Karpas-422 (cell line): ENCODE results near the gene SCOC. TPM values are rescaled to one million over a fixed set of nuclear protein-coding genes. Genes with fewer than 3 reads are reported as not detected.
"Not testable (repeated sequence)": the region's sequence is repeated elsewhere in the genome, so short reads cannot be mapped to it uniquely, and the experiment has no call there.

Source experiments
- DNase-seq: peaks from one replicate; pipeline ENCODE4 v3.0.0-alpha.2; 2015
- H2AFZ ChIP-seq: fragments of 200-600 bp; sonication (generic); 2 replicates; pipeline ENCODE4 v1.6.1; 2014; ENCODE audit warnings: antibody characterized with exemption, low read length, mixed read lengths
- H3K27ac ChIP-seq: fragments of 200-600 bp; sonication (generic); 2 replicates; pipeline ENCODE4 v1.5.1; 2014; ENCODE audit warnings: mild to moderate bottlenecking, low read length, moderate library complexity
- H3K27me3 ChIP-seq: fragments of 200-600 bp; sonication (generic); 2 replicates; pipeline ENCODE4 v1.6.1; 2014; ENCODE audit warnings: low read length, mixed read lengths
- H3K36me3 ChIP-seq: fragments of 200-600 bp; sonication (generic); 2 replicates; pipeline ENCODE4 v1.6.1; 2014; ENCODE audit warnings: low read length, mixed read lengths; ENCODE audit not compliant: insufficient read depth
- H3K4me1 ChIP-seq: fragments of 200-600 bp; sonication (generic); 2 replicates; pipeline ENCODE4 v1.6.1; 2014; ENCODE audit warnings: mild to moderate bottlenecking, low read length, mixed read lengths
- H3K4me2 ChIP-seq: fragments of 200-600 bp; sonication (generic); 2 replicates; pipeline ENCODE4 v1.6.1; 2014; ENCODE audit warnings: low read length, low read depth, mild to moderate bottlenecking; ENCODE audit not compliant: poor library complexity, severe bottlenecking
- H3K4me3 ChIP-seq: fragments of 200-600 bp; sonication (generic); 2 replicates; pipeline ENCODE4 v1.5.1; 2014; ENCODE audit warnings: mild to moderate bottlenecking, antibody characterized with exemption, low read length, mixed read lengths
- H3K79me2 ChIP-seq: fragments of 200-600 bp; sonication (generic); 2 replicates; pipeline ENCODE4 v1.6.1; 2014; ENCODE audit warnings: mild to moderate bottlenecking, low read length, mixed read lengths
- H3K9ac ChIP-seq: fragments of 200-600 bp; sonication (generic); 2 replicates; pipeline ENCODE4 v1.6.0; 2014; ENCODE audit warnings: low read length
- H3K9me2 ChIP-seq: fragments of 200-600 bp; sonication (generic), shearing (Covaris generic); replicated peaks from 2 replicates; pipeline ENCODE4 v1.6.0; 2014; ENCODE audit warnings: mild to moderate bottlenecking, low read length, moderate library complexity; ENCODE audit not compliant: insufficient read depth
- H3K9me3 ChIP-seq: fragments of 300-700, 200-600 bp; sonication (generic); 2 replicates; pipeline ENCODE4 v1.6.1; 2014; ENCODE audit warnings: low read length, mixed read lengths
- H4K20me1 ChIP-seq: fragments of 200-600 bp; sonication (generic); 2 replicates; pipeline ENCODE4 v1.6.1; 2014; ENCODE audit warnings: mild to moderate bottlenecking, antibody characterized with exemption, low read length, low read depth; ENCODE audit not compliant: insufficient read depth
- total RNA-seq: library from RNA; depleted of rRNA; stranded (reverse); fragments of >200 nt; shearing (Covaris generic); gene quantifications from 2 replicates; pipeline ENCODE4 v1.2.3, GENCODE V29; 2014; ENCODE audit warnings: low replicate concordance

The SCOC gene
- total RNA-seq, 1 experiment from 2014 or later: 41.8 TPM

DNA sequence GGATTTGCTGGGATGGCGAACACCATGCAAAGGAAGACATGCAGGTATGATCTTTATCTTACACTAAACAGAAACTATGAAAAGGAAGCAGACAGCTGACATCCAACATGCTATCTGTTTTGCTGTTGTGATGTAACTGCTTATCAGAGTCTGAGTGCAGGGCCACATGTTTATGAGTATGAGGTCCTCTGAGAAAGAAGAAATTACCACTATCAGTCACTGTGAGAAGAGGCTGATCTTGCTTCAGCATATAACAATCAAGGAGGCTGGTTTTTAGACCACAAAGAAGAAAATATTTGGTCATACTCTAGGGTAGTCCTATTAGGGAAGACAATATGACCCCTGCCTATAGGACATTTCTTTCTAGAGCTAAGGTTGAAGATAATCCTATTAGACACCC is 35.5 kb downstream of the SCOC start:
- no peaks in the 10 kb centered on the region for H3K9me2 ChIP-seq
- no peaks in the 10 kb centered on the region for H3K79me2 ChIP-seq
- no peak overlapping the region for H3K9ac ChIP-seq
- no peak overlapping the region for H2AFZ ChIP-seq
- no peak overlapping the region for H3K27ac ChIP-seq
- no peaks in the 10 kb centered on the region for H3K27me3 ChIP-seq
- H3K4me1 ChIP-seq: no peaks in the 10 kb centered on the region
- no peaks in the 10 kb centered on the region for H4K20me1 ChIP-seq
- H3K9me3 ChIP-seq: no peaks in the 10 kb centered on the region
- H3K4me3 ChIP-seq: no peak overlapping the region
- no peaks in the 10 kb centered on the region for H3K36me3 ChIP-seq
- no peak overlapping the region for H3K4me2 ChIP-seq
- no peak for DNase-seq

DNA sequence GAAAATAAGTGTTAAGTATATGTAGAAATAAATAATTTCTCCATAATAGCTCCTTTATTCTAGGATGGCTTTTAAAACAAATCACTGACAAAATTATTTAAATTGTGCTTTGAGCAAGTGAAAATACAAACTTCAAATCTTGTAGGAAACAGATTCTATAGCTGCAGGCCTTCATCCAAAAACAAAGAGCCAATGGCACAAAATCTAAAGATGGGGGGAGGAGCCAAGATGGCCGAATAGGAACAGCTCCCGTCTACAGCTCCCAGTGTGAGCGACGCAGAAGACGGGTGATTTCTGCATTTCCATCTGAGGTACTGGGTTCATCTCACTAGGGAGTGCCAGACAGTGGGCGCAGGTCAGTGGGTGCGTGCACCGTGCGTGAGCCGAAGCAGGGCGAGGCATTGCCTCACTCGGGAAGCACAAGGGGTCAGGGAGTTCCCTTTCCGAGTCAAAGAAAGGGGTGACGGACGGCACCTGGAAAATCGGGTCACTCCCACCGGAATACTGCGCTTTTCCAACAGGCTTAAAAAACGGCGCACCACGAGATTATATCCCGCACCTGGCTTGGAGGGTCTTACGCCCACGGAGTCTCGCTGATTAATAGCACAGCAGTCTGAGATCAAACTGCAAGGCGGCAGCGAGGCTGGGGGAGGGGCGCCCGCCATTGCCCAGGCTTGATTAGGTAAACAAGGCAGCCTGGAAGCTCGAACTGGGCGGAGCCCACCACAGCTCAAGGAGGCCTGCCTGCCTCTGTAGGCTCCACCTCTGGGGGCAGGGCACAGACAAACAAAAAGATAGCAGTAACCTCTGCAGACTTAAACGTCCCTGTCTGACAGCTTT is 39.9 kb downstream of the SCOC start:
- not testable (repeated sequence) for H3K9ac ChIP-seq, H3K9me2 ChIP-seq, H4K20me1 ChIP-seq, H2AFZ ChIP-seq, H3K9me3 ChIP-seq, H3K4me3 ChIP-seq, DNase-seq, H3K27ac ChIP-seq, H3K27me3 ChIP-seq, H3K4me2 ChIP-seq, H3K4me1 ChIP-seq, H3K79me2 ChIP-seq, H3K36me3 ChIP-seq

DNA sequence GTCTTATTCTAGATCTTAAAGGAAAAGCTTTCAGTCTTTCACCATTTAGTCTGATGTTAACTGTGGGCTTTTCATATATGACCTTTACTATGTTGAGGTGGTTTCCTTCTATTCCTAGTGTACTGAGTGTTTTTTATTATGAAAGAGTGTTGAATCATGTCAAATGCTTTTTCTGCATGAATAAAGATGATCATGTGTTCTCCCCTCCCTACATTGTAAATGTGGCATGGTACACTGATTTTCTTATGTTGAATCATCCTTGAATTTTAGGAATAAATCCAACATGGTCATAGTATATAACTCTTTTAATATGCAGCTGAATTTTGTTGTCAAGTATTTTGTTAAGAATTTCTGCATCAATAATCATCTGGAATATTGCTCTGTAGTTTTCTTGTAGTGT is 49.7 kb downstream of the SCOC start:
- Histone ChIP-seq H2AFZ (no peak overlapping the region), H3K79me2 (no peaks in the 10 kb centered on the region), H3K27ac (no peak overlapping the region), H3K9me2 (no peaks in the 10 kb centered on the region), H3K27me3 (no peaks in the 10 kb centered on the region), H3K9ac (no peak overlapping the region), H3K4me3 (no peak overlapping the region), H3K4me1 (peaks cover 9% of the 10 kb centered on the region; the same call in 1 of the 2 replicates), H3K4me2 (no peak overlapping the region), H4K20me1 (no peaks in the 10 kb centered on the region), H3K9me3 (no peaks in the 10 kb centered on the region), H3K36me3 (no peaks in the 10 kb centered on the region)
- DNase-seq: no peak

DNA sequence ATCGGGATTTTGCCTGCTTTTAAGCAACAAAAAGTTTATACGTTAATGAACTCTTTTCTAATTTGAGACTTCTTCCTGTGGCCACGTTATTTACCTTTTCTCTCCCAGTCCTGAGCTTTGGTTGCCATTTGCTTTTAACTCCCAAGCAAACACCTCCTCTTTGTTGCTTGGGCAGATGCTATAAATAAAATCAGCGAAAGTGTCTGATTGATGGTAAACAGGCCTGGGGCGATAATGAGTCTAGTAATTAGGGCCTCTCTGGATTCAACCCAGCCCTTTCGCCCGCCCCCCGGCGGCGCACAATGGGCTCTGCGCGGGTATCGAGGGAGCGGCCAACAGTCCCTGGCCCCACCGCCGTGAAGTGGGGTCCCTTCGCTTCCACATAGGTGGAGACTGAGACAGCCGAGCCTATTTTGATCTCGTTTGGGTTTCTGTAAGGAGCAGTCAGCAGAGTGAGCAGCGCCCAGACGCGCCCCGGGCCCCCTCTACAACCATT is 53.2 kb downstream of the SCOC start:
- no peaks in the 10 kb centered on the region for H3K27me3 ChIP-seq
- H2AFZ ChIP-seq: no peak overlapping the region
- no peak for DNase-seq
- H3K4me1 ChIP-seq: peaks cover 9% of the 10 kb centered on the region; the same call in 1 of the 2 replicates
- no peaks in the 10 kb centered on the region for H4K20me1 ChIP-seq
- H3K4me3 ChIP-seq: peak overlapping the region; percentile 66; the same call in 1 of the 2 replicates
- no peaks in the 10 kb centered on the region for H3K36me3 ChIP-seq
- no peaks in the 10 kb centered on the region for H3K79me2 ChIP-seq
- no peak overlapping the region; the same call in 1 of the 2 replicates for H3K9ac ChIP-seq
- H3K27ac ChIP-seq: no peak overlapping the region
- H3K9me2 ChIP-seq: no peaks in the 10 kb centered on the region
- peak overlapping the region; percentile 67 for H3K4me2 ChIP-seq
- no peaks in the 10 kb centered on the region for H3K9me3 ChIP-seq

GRCh38 chr4:140427106-140427918 is 53.9 kb downstream of the SCOC start, which contains the start of gene CLGN:
TSS of gene CLGN (minus strand) at chr4:140427648. CDS start at chr4:140413078, 14,570 bp downstream.
- Histone ChIP-seq H3K4me1 (peaks cover 9% of the 10 kb centered on the region; the same call in 1 of the 2 replicates), H3K9me2 (no peaks in the 10 kb centered on the region), H3K27me3 (no peaks in the 10 kb centered on the region), H3K79me2 (no peaks in the 10 kb centered on the region), H2AFZ (peak within 1 kb of the TSS; percentile 88; the same call in 1 of the 2 replicates), H3K4me2 (peak within 1 kb of the TSS; percentile 67), H3K36me3 (no peaks in the 10 kb centered on the region), H3K9me3 (no peaks in the 10 kb centered on the region), H3K4me3 (peak within 1 kb of the TSS; percentile 66), H4K20me1 (no peaks in the 10 kb centered on the region), H3K27ac (no peak within 1 kb of the TSS), H3K9ac (peak within 1 kb of the TSS; percentile 62)
- peak; percentile 74 for DNase-seq

GRCh38 chr4:140427919-140428471 is 54.5 kb downstream of the SCOC start:
- no peaks in the 10 kb centered on the region for H3K79me2 ChIP-seq
- no peaks in the 10 kb centered on the region for H3K9me2 ChIP-seq
- no peaks in the 10 kb centered on the region for H3K36me3 ChIP-seq
- peak overlapping the region; percentile 66 for H3K4me3 ChIP-seq
- no peaks in the 10 kb centered on the region for H3K27me3 ChIP-seq
- no peaks in the 10 kb centered on the region for H4K20me1 ChIP-seq
- peak overlapping the region; percentile 67 for H3K4me2 ChIP-seq
- H3K9me3 ChIP-seq: no peaks in the 10 kb centered on the region
- peak overlapping the region; percentile 88; the same call in 1 of the 2 replicates for H2AFZ ChIP-seq
- no peak overlapping the region for H3K27ac ChIP-seq
- DNase-seq: no peak
- peaks cover 9% of the 10 kb centered on the region; the same call in 1 of the 2 replicates for H3K4me1 ChIP-seq
- H3K9ac ChIP-seq: peak overlapping the region; percentile 62; the same call in 1 of the 2 replicates
